HepG2 (cell line): ENCODE data around the gene FGD5.

Experiments
- CEBPZ ChIP-seq: IDR thresholded peaks from 2 replicates; pipeline ENCODE4 v1.6.1; 2012; ENCODE audit warnings: low read length, improper control_type of control experiment
- CTCF ChIP-seq: sonication (generic); formaldehyde crosslinking; IDR thresholded peaks from 2 replicates; pipeline ENCODE4 v1.5.0; 2020; ENCODE audit warnings: mild to moderate bottlenecking, missing genetic modification reagents, moderate library complexity
- E2F1 ChIP-seq: sonication (generic); formaldehyde crosslinking; IDR thresholded peaks from 2 replicates; pipeline ENCODE4 v1.5.0; 2020; ENCODE audit warnings: missing genetic modification reagents
- EZH2 ChIP-seq: conservative IDR thresholded peaks from 2 replicates; pipeline ENCODE4 v1.6.1; 2012; ENCODE audit warnings: mild to moderate bottlenecking, low read depth, low read length, moderate library complexity
- HOXD1 ChIP-seq: sonication (generic); formaldehyde crosslinking; IDR thresholded peaks from 2 replicates; pipeline ENCODE4 v1.5.0; 2020; ENCODE audit warnings: missing genetic modification reagents
- NR2C2 ChIP-seq: sonication (generic); formaldehyde crosslinking; IDR thresholded peaks from 2 replicates; pipeline ENCODE4 v1.4.0; 2020; ENCODE audit warnings: missing genetic modification reagents, mild to moderate bottlenecking, moderate library complexity, borderline replicate concordance
- PCBP1 ChIP-seq: fragments of 200-400 bp; formaldehyde crosslinking; IDR thresholded peaks from 2 replicates; pipeline ENCODE4 v1.6.1; 2017; ENCODE audit warnings: mild to moderate bottlenecking, low read depth, low read length, borderline replicate concordance
- POLR2A ChIP-seq, 2 experiments: IDR thresholded peaks; 2 replicates each; pipeline ENCODE4 v1.6.1; 2011; ENCODE audit warnings: low read depth in 2 of 2, low read length in 2 of 2, mild to moderate bottlenecking in 1 of 2, moderate library complexity in 1 of 2; ENCODE audit not compliant: insufficient read depth in 1 of 2
- RNF2 ChIP-seq: fragments of 450-650 bp; conservative IDR thresholded peaks from 2 replicates; pipeline ENCODE4 v1.6.1; 2016; ENCODE audit warnings: low read depth
- ZMYM4 ChIP-seq: sonication (generic); formaldehyde crosslinking; IDR thresholded peaks from 2 replicates; pipeline ENCODE4 v1.8.1; 2023; ENCODE audit warnings: mild to moderate bottlenecking, missing genetic modification reagents
- ZNF274 ChIP-seq: sonication (generic); formaldehyde crosslinking; IDR thresholded peaks from 2 replicates; pipeline ENCODE4 v1.5.1; 2020; ENCODE audit warnings: mild to moderate bottlenecking, missing genetic modification reagents
- ZNF792 ChIP-seq: IDR thresholded peaks from 2 replicates; pipeline ENCODE4 v1.6.1; 2016

- TF ChIP-seq EZH2: no peak
- no peak for TF ChIP-seq ZNF274 (CRISPR knock-in tag)
- TF ChIP-seq NR2C2: no peak
- TF ChIP-seq HOXD1 (CRISPR knock-in tag): no peak
- no peak for TF ChIP-seq ZMYM4 (CRISPR knock-in tag)
- TF ChIP-seq PCBP1: no peak
- no peak for TF ChIP-seq CEBPZ
- no peak for TF ChIP-seq CTCF (CRISPR knock-in tag)
- no peak for TF ChIP-seq POLR2A (IDR thresholded peaks at IDR 0.05; ENCODE audit: insufficient read depth in 1 of 2, low read depth in 2 of 2, low read length in 2 of 2)
- no peak for TF ChIP-seq ZNF792 (CRISPR knock-in tag)
- TF ChIP-seq E2F1 (CRISPR knock-in tag): no peak
- no peak for TF ChIP-seq RNF2
Observed at GRCh38 chr3:14875411-14876175, 56.8 kb downstream of the FGD5 start.
